ENCODE measurements around the gene TASP1. TPM values are rescaled to one million over a fixed set of nuclear protein-coding genes. Genes with fewer than 3 reads are reported as not detected.
"Not testable (repeated sequence)": the region's sequence is repeated elsewhere in the genome, so short reads cannot be mapped to it uniquely, and the experiment has no call there.

Gene TASP1
- total RNA-seq, 1 experiment from 2014 or later, result 8.3 TPM

- DNase-seq (ENCODE audit: low read depth), result no peak
Observed at GRCh38 chr20:13494019-13494418, 144.7 kb downstream of the TASP1 start.

- DNase-seq (ENCODE audit: low read depth), result no peak
Observed at GRCh38 chr20:13493143-13493542, 145.6 kb downstream of the TASP1 start.

- DNase-seq (ENCODE audit: low read depth), result no peak
Observed at GRCh38 chr20:13492001-13492481, 146.7 kb downstream of the TASP1 start.

- DNase-seq (ENCODE audit: low read depth), result peak; percentile 40
Observed at GRCh38 chr20:13487202-13487601, 151.5 kb downstream of the TASP1 start.

GRCh38 chr20:13486694-13487093 lies 152.0 kb downstream of the TASP1 start:
- DNase-seq (ENCODE audit: low read depth), result no peak

GRCh38 chr20:13485576-13485975 lies 153.2 kb downstream of the TASP1 start:
- DNase-seq (ENCODE audit: low read depth), result no peak

- not testable (repeated sequence) for DNase-seq (ENCODE audit: low read depth)
Observed at GRCh38 chr20:13485019-13485418, 153.7 kb downstream of the TASP1 start.

- DNase-seq (ENCODE audit: low read depth), result not testable (repeated sequence)
Observed at GRCh38 chr20:13483472-13483871, 155.3 kb downstream of the TASP1 start.

GRCh38 chr20:13478366-13478765 lies 160.4 kb downstream of the TASP1 start:
- DNase-seq (ENCODE audit: low read depth), result no peak

GRCh38 chr20:13474467-13474866 lies 164.3 kb downstream of the TASP1 start:
- no peak for DNase-seq (ENCODE audit: low read depth)

GRCh38 chr20:13469262-13469661 lies 169.5 kb downstream of the TASP1 start:
- DNase-seq (ENCODE audit: low read depth), result no peak

GRCh38 chr20:13468166-13468565 lies 170.6 kb downstream of the TASP1 start:
- no peak for DNase-seq (ENCODE audit: low read depth)

- peak; percentile 38 for DNase-seq (ENCODE audit: low read depth)
Observed at GRCh38 chr20:13464702-13465101, 174.0 kb downstream of the TASP1 start.

GRCh38 chr20:13461849-13462458 lies 176.8 kb downstream of the TASP1 start:
- DNase-seq (ENCODE audit: low read depth), result no peak

GRCh38 chr20:13458860-13459451 lies 179.8 kb downstream of the TASP1 start:
- peak; percentile 37 for DNase-seq (ENCODE audit: low read depth)

GRCh38 chr20:13457487-13457886 lies 181.2 kb downstream of the TASP1 start:
- no peak for DNase-seq (ENCODE audit: low read depth)

- DNase-seq (ENCODE audit: low read depth), result no peak
Observed at GRCh38 chr20:13455713-13456112, 183.0 kb downstream of the TASP1 start.

GRCh38 chr20:13453367-13453766 lies 185.4 kb downstream of the TASP1 start:
- DNase-seq (ENCODE audit: low read depth), result no peak

- DNase-seq (ENCODE audit: low read depth), result no peak
Observed at GRCh38 chr20:13452470-13453124, 186.1 kb downstream of the TASP1 start.

- peak; percentile 15 for DNase-seq (ENCODE audit: low read depth)
Observed at GRCh38 chr20:13449868-13450434, 188.8 kb downstream of the TASP1 start.

GRCh38 chr20:13447385-13448180 lies 191.1 kb downstream of the TASP1 start:
- no peak for DNase-seq (ENCODE audit: low read depth)

Measured in HT1080 (cell line).